MCF 10A (cell line): ENCODE measurements around the gene IQUB. TPM values are rescaled to one million over a fixed set of nuclear protein-coding genes. Genes with fewer than 3 reads are reported as not detected.
"Not testable (repeated sequence)": the region's sequence is repeated elsewhere in the genome, so short reads cannot be mapped to it uniquely, and the experiment has no call there.

Experiments used
- BruUV-seq: library from RNA; stranded (reverse); fragments of 400-500 nt; replicated peaks from 2 replicates; lab custom pipeline; 2021; lab: Mats Ljungman, UMichigan
- CTCF ChIA-PET: fragments of 300-600 bp; sonication (Branson Sonifier 250); formaldehyde crosslinking; extraction: SDS; loops from one replicate; lab custom pipeline; 2021; ENCODE audit warnings: antibody characterized with exemption, inconsistent platforms; lab: Yijun Ruan, JAX
- POLR2A ChIA-PET: fragments of 300-600, 350-650 bp; sonication (Branson Sonifier 250); formaldehyde crosslinking; extraction: SDS; loops from one replicate; lab custom pipeline; 2020; ENCODE audit warnings: antibody characterized with exemption, inconsistent platforms; lab: Yijun Ruan, JAX
- DNase-seq: peaks from one replicate; pipeline ENCODE4 v3.0.0-alpha.2; 2018; ENCODE audit not compliant: unreplicated experiment
- H3K27ac Mint-ChIP-seq: one replicate; pipeline ENCODE4 v1.8.0; 2022; ENCODE audit warnings: mild to moderate bottlenecking, low read depth, mixed read lengths; ENCODE audit not compliant: unreplicated experiment
- H3K27me3 Mint-ChIP-seq: one replicate; pipeline ENCODE4 v1.8.0; 2022; ENCODE audit warnings: mixed read lengths; ENCODE audit not compliant: insufficient read depth, unreplicated experiment
- H3K36me3 Mint-ChIP-seq: one replicate; pipeline ENCODE4 v1.8.0; 2022; ENCODE audit warnings: mild to moderate bottlenecking, moderate library complexity, mixed read lengths; ENCODE audit not compliant: insufficient read depth, unreplicated experiment
- H3K4me1 Mint-ChIP-seq: one replicate; pipeline ENCODE4 v1.8.0; 2022; ENCODE audit warnings: mixed read lengths; ENCODE audit not compliant: insufficient read depth, unreplicated experiment
- H3K4me3 Mint-ChIP-seq: one replicate; pipeline ENCODE4 v1.8.0; 2022; ENCODE audit warnings: mild to moderate bottlenecking, moderate library complexity, mixed read lengths; ENCODE audit not compliant: unreplicated experiment
- H3K9me3 Mint-ChIP-seq: one replicate; pipeline ENCODE4 v1.8.0; 2022; ENCODE audit warnings: mixed read lengths; ENCODE audit not compliant: unreplicated experiment
- CTCF ChIP-seq: fragments of 200-600 bp; IDR thresholded peaks from one replicate; pipeline ENCODE4 v1.8.0; 2022; ENCODE audit warnings: antibody characterized with exemption, mild to moderate bottlenecking; ENCODE audit not compliant: unreplicated experiment
- intact Hi-C: fragments of 100-400 bp; cut with micrococcal nuclease; formaldehyde crosslinking; loops from 2 replicates; pipeline ENCODE4 v1.14.1; 2022
- total RNA-seq: library from RNA; stranded (reverse); gene quantifications from 2 replicates; pipeline ENCODE4 v1.2.3, GENCODE V29; 2022

IQUB gene
- total RNA-seq, 1 experiment from 2014 or later: 0.16 TPM

DNA sequence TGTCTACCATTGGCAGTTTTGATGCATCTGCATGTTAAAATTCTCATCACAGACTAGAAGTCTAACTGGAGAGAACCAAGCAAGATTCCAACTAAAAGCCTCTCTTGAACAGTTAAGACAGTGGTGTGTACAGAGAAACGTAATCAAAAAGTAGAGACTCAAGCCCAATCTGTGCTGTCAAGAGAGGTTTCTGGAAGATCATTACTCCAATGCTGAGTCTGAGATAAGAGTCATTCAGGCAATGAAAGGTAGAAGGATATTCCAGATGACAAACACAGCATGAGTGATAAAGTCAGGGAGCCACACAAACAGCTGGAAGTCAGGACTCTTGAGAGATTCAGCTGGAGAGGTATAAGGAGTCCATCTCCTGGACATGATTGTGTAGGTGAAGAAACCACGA is 48.7 kb downstream of the IQUB start:
- no peaks in the 10 kb centered on the region for H3K9me3 Mint-ChIP-seq
- ChIA-PET CTCF (no interaction called here), POLR2A (no interaction called here)
- no peaks in the 10 kb centered on the region for H3K36me3 Mint-ChIP-seq
- intact Hi-C loops: no loop called here
- no peak for DNase-seq
- H3K4me3 Mint-ChIP-seq: no peak overlapping the region
- no TSS peak for BruUV-seq
- no peak for TF ChIP-seq CTCF
- no peak overlapping the region for H3K27ac Mint-ChIP-seq
- H3K27me3 Mint-ChIP-seq: peaks cover 16% of the 10 kb centered on the region
- H3K4me1 Mint-ChIP-seq: no peaks in the 10 kb centered on the region

DNA sequence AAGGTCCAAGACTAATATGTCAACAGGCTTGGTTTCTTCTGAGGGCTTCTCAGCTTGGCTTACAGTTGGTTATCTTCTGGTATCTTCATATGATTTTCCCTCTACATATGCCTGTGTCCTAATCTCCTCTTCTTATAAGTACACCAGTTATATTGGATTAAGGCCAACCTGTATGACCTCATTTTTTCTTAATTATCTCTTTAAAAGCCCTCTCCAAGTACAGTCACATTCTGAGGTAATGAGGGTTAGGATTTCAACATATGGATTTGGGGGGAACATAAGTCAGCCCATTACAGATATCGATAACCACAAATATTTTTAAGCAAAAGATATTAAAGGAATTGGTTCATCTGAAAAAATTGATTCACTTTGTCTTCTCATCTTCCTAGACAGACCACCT is 49.2 kb downstream of the IQUB start:
- POLR2A ChIA-PET: no interaction called here
- no TSS peak for BruUV-seq
- intact Hi-C loops: no loop called here
- Mint-ChIP-seq H3K9me3 (no peaks in the 10 kb centered on the region), H3K27me3 (peaks cover 22% of the 10 kb centered on the region), H3K36me3 (no peaks in the 10 kb centered on the region), H3K4me3 (no peak overlapping the region), H3K4me1 (no peaks in the 10 kb centered on the region), H3K27ac (no peak overlapping the region)
- CTCF ChIA-PET: no interaction called here
- no peak for DNase-seq
- no peak for TF ChIP-seq CTCF

DNA sequence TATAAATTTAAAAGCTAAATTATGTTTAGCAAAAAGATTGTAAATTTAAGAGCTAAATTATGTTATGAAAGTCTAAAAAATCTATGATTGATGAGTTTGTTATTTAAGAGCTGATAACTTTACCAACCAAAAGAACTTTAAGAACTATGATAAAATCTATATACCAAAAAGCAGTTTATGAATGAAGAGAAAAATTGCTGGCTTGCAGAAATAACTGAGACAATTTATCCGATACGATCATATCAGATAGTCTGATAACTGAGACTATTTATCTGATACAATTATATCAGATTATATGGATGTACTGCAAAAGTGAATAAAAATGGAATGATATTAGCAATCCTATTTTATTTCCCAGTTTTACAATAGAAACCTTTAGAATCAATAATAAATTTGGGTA is 50.2 kb downstream of the IQUB start:
- H3K36me3 Mint-ChIP-seq: no peaks in the 10 kb centered on the region
- BruUV-seq: no TSS peak
- no peaks in the 10 kb centered on the region for H3K9me3 Mint-ChIP-seq
- intact Hi-C loops: no loop called here
- ChIA-PET POLR2A (no interaction called here), CTCF (interaction anchor here (2.5 kb wide), 1 partner anchor 9 kb away, joined by 7 read pairs; no protein-coding TSS in a partner anchor)
- no peaks in the 10 kb centered on the region for H3K4me1 Mint-ChIP-seq
- no peak for DNase-seq
- no peak for TF ChIP-seq CTCF
- H3K4me3 Mint-ChIP-seq: no peak overlapping the region
- peaks cover 23% of the 10 kb centered on the region for H3K27me3 Mint-ChIP-seq
- H3K27ac Mint-ChIP-seq: no peak overlapping the region

- BruUV-seq: no TSS peak
- TF ChIP-seq CTCF: no peak
- H3K27me3 Mint-ChIP-seq: peaks cover 23% of the 10 kb centered on the region
- peaks cover 8% of the 10 kb centered on the region for H3K9me3 Mint-ChIP-seq
- H3K36me3 Mint-ChIP-seq: no peaks in the 10 kb centered on the region
- ChIA-PET CTCF (interaction anchor here (0.6 to 1.0 kb wide), 3 partner anchors 13 to 1775 kb away, joined by 3 to 5 read pairs (median 3); no protein-coding TSS in a partner anchor), POLR2A (interaction anchor here (0.6 kb wide), 1 partner anchor 534 kb away, joined by 3 read pairs; no protein-coding TSS in a partner anchor)
- no peak overlapping the region for H3K27ac Mint-ChIP-seq
- intact Hi-C loops: no loop called here
- no peak for DNase-seq
- no peaks in the 10 kb centered on the region for H3K4me1 Mint-ChIP-seq
- H3K4me3 Mint-ChIP-seq: no peak overlapping the region
Measured at GRCh38 chr7:123480107-123480506, 54.3 kb downstream of the IQUB start.

- BruUV-seq, H3K36me3 Mint-ChIP-seq, H3K27ac Mint-ChIP-seq, intact Hi-C loops, H3K4me3 Mint-ChIP-seq, DNase-seq, POLR2A ChIA-PET, H3K9me3 Mint-ChIP-seq, CTCF ChIA-PET, H3K4me1 Mint-ChIP-seq: not testable (repeated sequence)
- peaks cover 23% of the 10 kb centered on the region for H3K27me3 Mint-ChIP-seq
Measured at GRCh38 chr7:123478056-123478455, 56.3 kb downstream of the IQUB start.
